Effector memory CD8-positive, alpha-beta T cell (primary cell): ENCODE measurements around the gene MAPK14.
A peak's percentile ranks its signal among the peaks of the same experiment; 100 is the strongest.
"Not testable (repeated sequence)": the region's sequence is repeated elsewhere in the genome, so short reads cannot be mapped to it uniquely, and the experiment has no call there.

Source experiments
- ATAC-seq: fragments of 150-1000 bp; cut with Tn5 transposase; replicated peaks from 2 replicates; pipeline ENCODE4 v1.10.0; 2021; ENCODE audit warnings: mild to moderate bottlenecking, moderate library complexity
- DNase-seq, 3 experiments: peaks; one replicate each; pipeline ENCODE4 v3.0.0; 2021
- H3K27ac Mint-ChIP-seq, 2 donors: one replicate each; pipeline ENCODE4 v1.8.0; 2022; ENCODE audit warnings: mild to moderate bottlenecking in 2 of 2, mixed read lengths in 2 of 2, moderate library complexity in 2 of 2
- H3K27me3 Mint-ChIP-seq, 2 donors: one replicate each; pipeline ENCODE4 v1.8.0; 2022; ENCODE audit warnings: mixed read lengths in 2 of 2
- H3K36me3 Mint-ChIP-seq: one replicate; pipeline ENCODE4 v1.8.0; 2022; ENCODE audit warnings: mild to moderate bottlenecking, moderate library complexity, mixed read lengths; ENCODE audit not compliant: insufficient read depth
- H3K4me1 Mint-ChIP-seq, 2 donors: one replicate each; pipeline ENCODE4 v1.8.0; 2022; ENCODE audit warnings: low read depth in 2 of 2, mixed read lengths in 2 of 2
- H3K4me3 Mint-ChIP-seq, 2 donors: one replicate each; pipeline ENCODE4 v1.8.0; 2022; ENCODE audit warnings: mild to moderate bottlenecking in 2 of 2, mixed read lengths in 2 of 2, moderate library complexity in 2 of 2
- H3K9me3 Mint-ChIP-seq, 2 donors: one replicate each; pipeline ENCODE4 v1.8.0; 2022; ENCODE audit warnings: mixed read lengths in 2 of 2

MAPK14 gene

DNA sequence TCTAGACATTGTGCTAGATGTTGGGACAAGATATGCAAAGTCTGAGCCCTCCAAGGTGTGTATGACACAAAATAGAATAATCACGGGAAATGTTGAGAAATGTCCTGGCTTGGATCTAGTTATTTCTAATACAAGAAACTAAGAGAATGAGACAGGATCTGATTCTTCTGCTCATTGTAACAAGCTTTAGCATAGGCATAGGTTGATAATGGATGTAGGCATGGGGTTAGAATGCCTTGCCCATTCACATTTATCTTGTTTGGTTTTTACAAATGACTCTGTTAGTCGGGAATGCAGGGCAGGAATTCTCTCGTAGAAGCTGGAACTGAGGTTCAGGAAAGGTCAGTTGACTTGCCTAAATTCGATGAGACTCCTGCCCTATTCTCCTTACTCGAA, 1.7 kb upstream of the MAPK14 start:
- H3K4me3 Mint-ChIP-seq, result no peak overlapping the region
- H3K27ac Mint-ChIP-seq, result no peak overlapping the region
- ATAC-seq (no peak), DNase-seq (no peak)
- peaks cover 18 to 19% of the 10 kb centered on the region in 2 donors for H3K4me1 Mint-ChIP-seq
- no peaks in the 10 kb centered on the region for H3K9me3 Mint-ChIP-seq
- peaks cover 16% of the 10 kb centered on the region for H3K36me3 Mint-ChIP-seq
- H3K27me3 Mint-ChIP-seq, result peaks cover 18 to 26% of the 10 kb centered on the region in 2 donors

DNA sequence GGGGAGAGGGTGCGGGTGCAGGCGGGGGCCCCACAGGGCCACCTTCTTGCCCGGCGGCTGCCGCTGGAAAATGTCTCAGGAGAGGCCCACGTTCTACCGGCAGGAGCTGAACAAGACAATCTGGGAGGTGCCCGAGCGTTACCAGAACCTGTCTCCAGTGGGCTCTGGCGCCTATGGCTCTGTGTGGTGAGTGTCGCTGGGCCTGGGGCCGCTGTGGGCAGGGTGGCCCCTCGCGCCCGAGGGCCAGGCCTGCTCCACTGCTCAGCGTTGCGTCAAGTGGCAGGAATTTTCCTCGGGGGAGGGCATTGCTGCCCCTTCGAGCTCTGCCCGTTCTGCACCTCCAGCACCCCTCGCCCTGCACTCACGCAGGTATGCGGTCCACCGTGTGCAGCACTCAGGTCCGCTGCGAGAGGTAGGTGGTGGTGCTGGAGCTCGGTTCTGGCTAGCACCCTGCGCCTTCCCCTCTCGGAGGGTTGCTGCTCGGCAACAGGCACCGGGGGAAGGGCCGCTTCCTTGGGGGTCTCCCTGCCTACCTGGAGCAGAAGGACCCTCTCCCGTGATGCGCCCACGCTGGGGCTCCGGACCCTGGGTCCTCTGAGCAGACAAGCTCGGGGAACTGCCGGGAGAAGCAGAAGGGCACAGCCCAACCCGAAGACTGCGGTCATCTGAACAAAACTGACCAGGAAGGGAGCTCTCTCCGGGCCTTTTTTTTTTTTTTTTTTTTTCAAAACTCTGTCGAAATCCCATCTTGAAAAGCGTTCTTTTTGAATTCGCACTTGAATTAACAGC, 674 bp downstream of the MAPK14 start:
- peaks cover 16% of the 10 kb centered on the region for H3K36me3 Mint-ChIP-seq
- peak in 1 of 3 experiments; percentile 25 for DNase-seq
- peak; percentile 29 for ATAC-seq
- H3K27me3 Mint-ChIP-seq, result peaks cover 18 to 26% of the 10 kb centered on the region in 2 donors
- peaks cover 29 to 37% of the 10 kb centered on the region in 2 donors for H3K4me1 Mint-ChIP-seq
- H3K27ac Mint-ChIP-seq, result peak overlapping the region; percentile 84 to 95
- no peaks in the 10 kb centered on the region for H3K9me3 Mint-ChIP-seq
- peak overlapping the region; percentile 85 to 93 for H3K4me3 Mint-ChIP-seq

DNA sequence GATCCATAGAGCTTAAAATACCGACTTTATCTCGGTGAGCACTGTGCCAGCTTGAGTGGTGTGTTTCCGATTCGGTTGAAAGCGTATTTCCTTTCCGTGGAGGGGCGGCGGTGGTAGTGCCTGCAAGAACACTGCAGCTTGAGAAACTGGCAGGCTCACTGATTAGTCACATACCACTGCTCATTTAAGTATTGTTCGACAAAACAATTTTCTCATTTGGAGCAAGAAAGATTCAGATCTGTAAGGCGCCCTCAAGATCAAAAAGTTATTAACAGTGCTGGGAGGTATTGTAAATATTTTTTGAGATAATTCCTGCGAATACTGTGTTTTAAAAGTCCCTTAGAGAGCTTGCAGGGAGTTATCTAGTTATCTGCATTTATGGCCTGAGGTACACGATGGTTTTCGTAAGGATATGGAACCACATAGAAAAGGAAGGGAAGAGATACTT, 1.3 kb downstream of the MAPK14 start:
- DNase-seq (peak; percentile 55 to 59 (median 57)), ATAC-seq (peak; percentile 40)
- peaks cover 13 to 20% of the 10 kb centered on the region in 2 donors for H3K27me3 Mint-ChIP-seq
- H3K4me1 Mint-ChIP-seq, result peaks cover 33 to 44% of the 10 kb centered on the region in 2 donors
- H3K36me3 Mint-ChIP-seq, result peaks cover 16% of the 10 kb centered on the region
- H3K9me3 Mint-ChIP-seq, result no peaks in the 10 kb centered on the region
- H3K4me3 Mint-ChIP-seq, result peak overlapping the region; percentile 85 to 93
- H3K27ac Mint-ChIP-seq, result peak overlapping the region; percentile 84 to 95

DNA sequence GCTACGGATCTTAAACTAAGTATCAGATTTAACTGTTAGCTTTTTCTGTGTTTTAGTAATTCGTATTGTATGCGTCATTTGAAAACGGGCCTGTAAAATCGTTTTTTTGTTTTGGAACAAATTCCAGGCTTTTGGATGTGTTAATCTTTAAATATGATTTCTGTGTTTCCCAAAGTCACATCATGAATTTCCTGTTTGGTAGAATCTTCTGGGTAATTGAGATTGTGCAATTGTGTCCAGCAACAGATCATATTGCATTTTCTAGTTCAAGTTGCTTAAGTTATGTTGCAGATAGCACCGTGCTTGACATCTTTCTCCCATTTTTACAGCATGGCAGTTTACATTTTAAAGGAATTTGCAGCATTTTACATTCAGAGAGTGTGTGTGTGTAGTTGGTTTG, 1.9 kb downstream of the MAPK14 start:
- peak overlapping the region; percentile 85 to 93 for H3K4me3 Mint-ChIP-seq
- H3K27ac Mint-ChIP-seq, result peak overlapping the region; percentile 84 to 95
- peaks cover 11 to 15% of the 10 kb centered on the region in 2 donors for H3K27me3 Mint-ChIP-seq
- DNase-seq (no peak), ATAC-seq (no peak)
- peaks cover 34 to 47% of the 10 kb centered on the region in 2 donors for H3K4me1 Mint-ChIP-seq
- H3K9me3 Mint-ChIP-seq, result no peaks in the 10 kb centered on the region
- H3K36me3 Mint-ChIP-seq, result peaks cover 16% of the 10 kb centered on the region

DNA sequence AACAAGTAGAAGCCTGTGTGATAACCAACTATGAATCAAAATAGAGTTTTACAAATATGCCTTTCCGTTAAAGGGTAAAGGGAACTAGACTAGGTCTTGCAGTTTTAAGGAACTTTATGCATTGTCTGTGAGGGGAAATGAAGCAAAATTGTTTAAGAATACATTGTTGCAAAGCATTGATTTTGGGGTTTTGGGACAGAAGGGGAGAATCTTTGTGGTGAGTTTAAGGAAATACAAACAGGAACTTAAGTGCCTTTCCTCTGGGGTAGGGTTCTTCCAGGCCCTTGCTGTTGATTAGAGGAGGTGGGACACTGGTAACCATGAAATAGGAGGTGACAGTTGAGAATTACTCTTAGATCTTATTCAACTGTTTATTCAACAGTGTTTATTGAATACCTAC, 4.7 kb downstream of the MAPK14 start:
- peak overlapping the region in 1 of 2 donors; percentile 4 for H3K27ac Mint-ChIP-seq
- peaks cover 14% of the 10 kb centered on the region for H3K36me3 Mint-ChIP-seq
- peak overlapping the region in 1 of 2 donors; percentile 2 for H3K4me3 Mint-ChIP-seq
- H3K4me1 Mint-ChIP-seq, result peaks cover 39 to 61% of the 10 kb centered on the region in 2 donors
- H3K27me3 Mint-ChIP-seq, result no peaks in the 10 kb centered on the region
- DNase-seq (no peak), ATAC-seq (no peak)
- H3K9me3 Mint-ChIP-seq, result no peaks in the 10 kb centered on the region

DNA sequence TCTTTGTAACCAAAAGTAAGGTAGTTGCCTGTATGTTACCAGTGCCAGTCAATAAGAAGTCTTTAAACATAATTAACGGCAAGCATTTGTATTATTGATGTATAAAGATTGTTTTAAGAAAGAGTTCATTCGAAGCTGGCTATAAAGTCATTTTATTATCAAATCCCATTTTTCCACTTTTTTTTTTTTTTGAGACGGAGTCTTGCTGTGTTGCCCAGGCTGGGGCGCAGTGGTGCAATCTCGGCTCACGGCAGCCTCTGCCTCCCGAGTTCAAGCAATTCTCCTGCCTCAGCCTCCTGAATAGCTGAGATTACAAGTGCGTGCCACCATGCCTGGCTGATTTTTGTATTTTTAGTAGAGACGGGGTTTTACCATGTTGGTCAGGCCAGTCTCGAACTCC, 5.5 kb downstream of the MAPK14 start:
- peak overlapping the region in 1 of 2 donors; percentile 25 for H3K4me3 Mint-ChIP-seq
- peaks cover 41 to 68% of the 10 kb centered on the region in 2 donors for H3K4me1 Mint-ChIP-seq
- not testable (repeated sequence) for H3K9me3 Mint-ChIP-seq, H3K27me3 Mint-ChIP-seq, ATAC-seq, DNase-seq, H3K36me3 Mint-ChIP-seq
- H3K27ac Mint-ChIP-seq, result peak overlapping the region in 1 of 2 donors; percentile 15

DNA sequence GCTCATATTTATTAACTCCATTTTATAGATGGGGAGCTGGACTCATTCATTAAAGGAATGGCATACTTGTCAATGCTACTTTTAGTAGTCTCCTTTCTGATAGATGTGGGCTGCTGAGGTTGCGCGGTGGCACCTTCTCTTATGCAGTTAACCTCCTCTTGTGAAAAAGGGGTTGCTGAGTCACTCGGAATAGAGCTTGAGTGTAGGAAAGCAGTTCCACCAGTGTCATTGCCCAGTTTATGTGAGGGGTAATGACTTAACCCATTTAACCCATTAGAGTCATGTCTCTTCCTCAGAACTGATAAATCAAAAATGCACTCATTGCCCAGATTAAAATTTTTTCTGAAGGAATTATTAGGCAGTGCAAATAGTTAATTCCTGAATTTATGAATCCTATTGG, 6.3 kb downstream of the MAPK14 start:
- Mint-ChIP-seq H3K27me3 (no peaks in the 10 kb centered on the region), H3K9me3 (no peaks in the 10 kb centered on the region), H3K4me1 (peaks cover 45 to 74% of the 10 kb centered on the region in 2 donors), H3K36me3 (peaks cover 2% of the 10 kb centered on the region), H3K27ac (peak overlapping the region in 1 of 2 donors; percentile 15), H3K4me3 (peak overlapping the region in 1 of 2 donors; percentile 25)
- ATAC-seq, result peak; percentile 70
- peak in 1 of 3 experiments; percentile 6 for DNase-seq

DNA sequence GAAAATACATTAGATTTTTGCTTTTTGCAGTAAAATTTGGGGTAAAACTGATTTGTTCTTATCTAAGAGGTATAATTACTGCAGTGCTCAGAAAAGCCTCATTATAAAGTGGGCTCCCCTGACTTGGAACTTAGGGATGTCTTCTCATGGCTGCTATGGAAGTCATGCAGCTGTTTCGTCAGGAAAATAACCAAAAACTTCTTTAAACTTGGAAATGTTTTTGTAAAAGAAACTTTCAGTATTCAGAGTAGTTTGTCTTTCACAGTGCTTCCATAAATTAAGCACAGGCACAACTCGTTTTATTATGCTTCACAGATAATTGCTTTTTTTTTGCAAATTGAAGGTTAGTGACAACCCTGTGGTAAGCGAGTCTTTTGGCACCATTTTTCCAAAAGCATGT, 6.8 kb downstream of the MAPK14 start:
- Mint-ChIP-seq H3K4me1 (peaks cover 45 to 74% of the 10 kb centered on the region in 2 donors), H3K27me3 (no peaks in the 10 kb centered on the region), H3K36me3 (peaks cover 4% of the 10 kb centered on the region), H3K4me3 (peak overlapping the region; percentile 25 to 39), H3K9me3 (no peaks in the 10 kb centered on the region), H3K27ac (no peak overlapping the region)
- ATAC-seq, result no peak
- no peak for DNase-seq

DNA sequence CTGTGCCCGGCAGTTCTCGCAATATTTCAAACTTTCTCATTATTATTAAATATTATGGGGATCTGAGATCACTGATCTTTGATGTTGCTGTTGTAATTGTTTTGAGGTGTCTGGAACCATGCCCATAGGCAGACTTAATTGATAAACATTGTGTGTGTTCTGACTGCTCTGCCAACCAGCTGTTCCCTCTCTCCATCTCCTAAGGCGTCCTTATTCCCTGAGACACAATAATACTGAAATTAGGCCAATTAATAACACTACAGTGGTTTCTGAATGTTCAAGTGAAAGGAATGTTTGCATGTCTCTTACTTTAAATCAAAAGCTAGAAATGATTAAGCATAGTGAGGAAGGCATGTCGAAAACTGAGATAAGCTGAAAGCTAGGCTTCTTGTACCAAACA, 7.6 kb downstream of the MAPK14 start:
- peak overlapping the region; percentile 41 to 70 for H3K27ac Mint-ChIP-seq
- ATAC-seq, result no peak

DNA sequence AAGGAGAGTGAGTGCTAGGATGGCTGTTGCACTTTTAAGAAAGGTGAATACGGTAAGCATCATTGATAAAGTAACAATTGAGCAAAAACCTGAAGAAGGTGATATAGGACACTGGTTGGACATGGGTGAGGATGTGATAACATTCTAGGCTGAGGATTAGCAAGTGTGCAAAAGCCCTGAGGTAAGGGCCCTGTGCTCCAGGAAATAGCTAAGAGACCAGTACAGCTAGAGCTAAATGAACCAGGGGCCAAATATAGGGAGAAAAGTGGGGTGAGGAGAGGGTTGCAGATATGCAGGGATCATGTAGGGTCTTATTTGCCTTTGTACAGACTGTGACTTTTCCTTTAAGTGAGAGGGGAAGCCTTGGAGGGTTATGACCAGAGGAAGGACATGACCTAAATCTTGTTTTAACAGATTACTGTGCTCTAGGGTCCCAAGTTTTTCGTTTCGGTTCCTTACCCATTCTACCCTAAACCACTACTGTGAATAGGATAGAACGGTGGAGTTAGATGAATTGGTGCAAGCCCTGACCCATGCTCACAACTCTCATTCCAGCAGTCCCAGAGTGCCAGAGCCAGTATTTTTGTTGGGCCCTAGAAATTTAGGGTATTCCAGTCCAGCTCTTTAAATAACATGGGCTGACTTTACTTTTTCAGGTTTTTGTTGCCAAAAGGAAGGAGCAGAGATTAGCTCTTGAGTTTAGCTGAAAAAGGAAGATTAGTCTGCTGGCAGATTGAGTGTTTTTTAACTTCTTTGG, 10.7 kb downstream of the MAPK14 start:
- Mint-ChIP-seq H3K36me3 (peaks cover 5% of the 10 kb centered on the region), H3K27me3 (no peaks in the 10 kb centered on the region), H3K4me3 (peak overlapping the region; percentile 28 to 50), H3K27ac (peak overlapping the region; percentile 63 to 93), H3K9me3 (no peaks in the 10 kb centered on the region), H3K4me1 (peaks cover 50 to 72% of the 10 kb centered on the region in 2 donors)
- no peak for DNase-seq
- peak; percentile 54 for ATAC-seq

More for the DNA sequence above, 7.6 kb downstream of the MAPK14 start:
- H3K36me3 Mint-ChIP-seq, result peaks cover 5% of the 10 kb centered on the region
- no peaks in the 10 kb centered on the region for H3K27me3 Mint-ChIP-seq
- DNase-seq, result no peak
- no peaks in the 10 kb centered on the region for H3K9me3 Mint-ChIP-seq
- H3K4me1 Mint-ChIP-seq, result peaks cover 45 to 71% of the 10 kb centered on the region in 2 donors
- peak overlapping the region; percentile 39 to 64 for H3K4me3 Mint-ChIP-seq

DNA sequence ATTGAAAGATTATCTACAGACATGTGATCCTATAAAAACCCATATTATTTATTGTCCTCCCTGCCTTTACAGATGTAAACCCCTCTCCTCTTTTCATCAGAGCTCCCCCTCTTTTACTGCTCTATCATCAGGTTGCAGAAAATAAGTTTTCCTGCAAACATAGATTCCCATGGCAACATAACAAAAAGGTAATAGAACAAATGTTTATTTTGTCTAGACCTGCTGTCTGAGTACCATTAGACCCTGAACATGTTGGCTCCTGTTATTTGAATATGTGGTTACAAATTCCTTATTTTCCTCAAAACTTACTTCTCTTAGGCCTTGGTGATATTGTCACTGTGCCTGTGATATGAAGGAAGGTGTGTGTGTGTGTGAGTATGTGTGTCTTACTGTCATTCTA, 11.5 kb downstream of the MAPK14 start:
- no peaks in the 10 kb centered on the region for H3K27me3 Mint-ChIP-seq
- peaks cover 9% of the 10 kb centered on the region for H3K36me3 Mint-ChIP-seq
- peak overlapping the region; percentile 63 to 93 for H3K27ac Mint-ChIP-seq
- no peaks in the 10 kb centered on the region for H3K9me3 Mint-ChIP-seq
- H3K4me1 Mint-ChIP-seq, result peaks cover 45 to 64% of the 10 kb centered on the region in 2 donors
- DNase-seq, result no peak
- peak overlapping the region; percentile 29 to 31 for H3K4me3 Mint-ChIP-seq
- ATAC-seq, result no peak

DNA sequence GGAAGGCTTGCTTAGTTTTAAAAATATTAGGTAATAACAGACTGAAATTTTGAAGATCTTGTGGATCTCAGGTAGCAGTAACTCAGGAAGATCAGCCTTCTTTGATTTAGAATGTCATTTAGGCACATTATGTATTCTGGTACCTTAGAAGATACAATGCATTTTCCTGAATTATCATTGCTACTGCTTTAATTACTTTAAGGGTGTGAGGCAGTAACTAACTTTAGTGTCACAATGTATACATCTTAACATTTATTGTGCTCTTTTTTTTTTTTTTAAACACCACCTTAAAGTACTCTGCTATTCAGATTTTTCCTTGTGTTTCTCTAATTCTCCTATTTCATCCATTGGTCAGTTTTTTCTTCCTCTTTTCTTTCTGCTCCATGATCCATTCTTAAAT, 13.3 kb downstream of the MAPK14 start:
- Mint-ChIP-seq H3K36me3 (peaks cover 9% of the 10 kb centered on the region), H3K9me3 (no peaks in the 10 kb centered on the region), H3K4me3 (peak overlapping the region in 1 of 2 donors; percentile 7), H3K27ac (peak overlapping the region in 1 of 2 donors; percentile 71), H3K4me1 (peaks cover 40 to 64% of the 10 kb centered on the region in 2 donors), H3K27me3 (no peaks in the 10 kb centered on the region)
- DNase-seq (no peak), ATAC-seq (no peak)

DNA sequence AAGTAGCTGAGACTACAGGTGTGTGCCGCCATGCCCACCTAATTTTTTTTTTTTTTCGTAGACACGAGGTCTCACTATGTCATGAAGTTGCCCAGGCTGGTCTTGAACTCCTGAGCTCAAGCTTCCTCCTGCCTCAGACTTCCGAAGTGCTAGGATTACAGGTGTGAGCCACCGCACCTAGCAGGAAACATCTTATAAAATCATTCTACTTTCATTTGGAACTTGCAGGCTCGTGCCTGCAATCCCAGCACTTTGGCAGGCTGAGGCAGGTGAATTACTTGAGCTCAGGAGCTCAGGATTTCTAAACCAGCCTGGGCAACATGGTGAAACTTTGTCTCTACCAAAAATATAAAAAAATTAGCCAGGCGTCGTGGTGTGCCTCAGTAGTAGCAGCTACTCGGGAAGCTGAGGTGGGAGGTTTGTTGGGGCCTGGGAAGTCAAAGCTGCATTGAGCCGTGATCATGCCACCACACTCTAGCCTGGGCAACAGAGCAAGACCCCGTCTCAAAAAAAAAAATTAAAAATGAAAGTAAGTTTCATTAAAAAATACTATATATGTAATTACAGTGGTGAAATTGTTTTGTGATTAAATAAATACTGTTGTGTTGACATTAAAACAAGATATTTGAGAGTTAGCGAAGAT, 15.1 kb downstream of the MAPK14 start:
- Mint-ChIP-seq H3K4me1 (peaks cover 44 to 63% of the 10 kb centered on the region in 2 donors), H3K4me3 (no peak overlapping the region), H3K9me3 (no peaks in the 10 kb centered on the region)

More for the DNA sequence above, 15.1 kb downstream of the MAPK14 start:
- peaks cover 9% of the 10 kb centered on the region for H3K36me3 Mint-ChIP-seq
- ATAC-seq (no peak), DNase-seq (no peak)
- no peaks in the 10 kb centered on the region for H3K27me3 Mint-ChIP-seq
- no peak overlapping the region for H3K27ac Mint-ChIP-seq
